Limb (tissue), 2 donors: ENCODE results near the gene PPIC.

Source experiments
- DNase-seq, 2 donors: peaks; one replicate each; pipeline ENCODE4 v3.0.0-alpha.2; 2016; ENCODE audit errors: extremely low spot score in 2 of 2

The PPIC gene

DNA sequence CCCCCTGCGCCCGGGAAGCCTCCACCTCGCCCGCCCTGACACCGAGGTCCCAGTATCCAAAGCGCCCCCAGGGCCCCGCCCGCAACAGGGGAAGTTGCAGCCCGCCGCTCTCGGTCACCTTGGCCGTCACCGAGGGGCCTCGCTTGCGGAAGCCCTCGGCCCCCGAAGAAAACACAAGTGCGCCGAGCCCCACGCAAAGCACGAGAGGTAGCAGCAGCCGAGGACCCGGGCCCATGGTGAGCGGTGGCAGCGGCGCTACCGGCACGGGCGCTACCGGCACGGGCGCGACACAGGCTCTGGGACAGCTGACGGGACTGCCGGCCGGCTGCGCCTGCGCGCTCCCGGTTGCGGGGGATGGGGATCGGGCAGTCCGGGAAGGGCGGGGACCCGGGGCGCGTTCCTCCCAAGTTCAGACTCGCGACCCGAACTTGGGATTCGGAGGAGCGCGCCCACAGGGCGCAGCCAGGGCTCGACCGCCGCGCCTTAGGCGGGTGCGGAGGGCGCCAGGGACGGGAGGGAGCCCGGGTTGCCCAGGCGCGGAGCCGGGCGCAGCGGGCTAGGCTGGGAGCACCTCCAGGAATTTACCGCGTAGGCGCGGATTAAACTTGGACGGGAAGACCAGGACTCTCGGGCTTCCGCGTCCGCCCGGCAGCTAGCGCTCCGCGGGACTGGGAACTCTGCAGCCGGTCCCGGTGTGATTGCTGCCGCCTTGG is at the start of gene PPIC:
Gene PPIC, minus strand, starts transcription at position 335 of the 713 bp plus-strand sequence. Its CDS starts 100 bp downstream, at position 235.
- peak; percentile 67 to 87 for DNase-seq

DNA sequence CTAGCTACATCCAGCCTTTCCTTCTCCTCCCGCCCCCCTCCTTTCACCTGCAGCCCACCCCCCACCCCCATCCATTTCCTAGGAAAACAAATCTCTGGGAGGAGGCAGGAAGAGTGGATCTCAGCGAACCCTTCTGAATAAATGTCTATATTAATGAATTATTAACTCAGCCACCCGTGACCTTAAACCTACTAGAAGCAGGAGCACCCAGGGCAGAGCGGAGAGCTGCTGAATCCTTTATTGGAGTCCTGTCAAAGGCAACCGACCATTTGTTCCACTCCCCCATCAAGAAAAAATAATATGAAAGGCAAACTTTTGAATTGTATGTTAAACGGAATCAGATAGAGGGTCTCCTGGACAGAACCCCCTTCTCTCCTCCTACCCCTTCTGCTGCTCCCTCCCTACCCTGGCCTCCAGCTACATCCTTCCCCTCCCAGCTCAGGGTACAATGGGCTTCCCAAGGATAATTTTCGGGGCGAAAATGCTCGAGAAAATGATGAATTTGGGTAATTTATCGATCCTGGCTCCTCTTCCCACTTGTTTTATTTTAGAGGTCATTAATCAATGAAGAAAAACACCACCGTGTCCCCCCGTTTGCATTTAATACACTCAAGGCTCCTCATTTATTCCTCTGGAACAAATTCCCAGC is 49.2 kb upstream of the PPIC start:
- no peak for DNase-seq

DNA sequence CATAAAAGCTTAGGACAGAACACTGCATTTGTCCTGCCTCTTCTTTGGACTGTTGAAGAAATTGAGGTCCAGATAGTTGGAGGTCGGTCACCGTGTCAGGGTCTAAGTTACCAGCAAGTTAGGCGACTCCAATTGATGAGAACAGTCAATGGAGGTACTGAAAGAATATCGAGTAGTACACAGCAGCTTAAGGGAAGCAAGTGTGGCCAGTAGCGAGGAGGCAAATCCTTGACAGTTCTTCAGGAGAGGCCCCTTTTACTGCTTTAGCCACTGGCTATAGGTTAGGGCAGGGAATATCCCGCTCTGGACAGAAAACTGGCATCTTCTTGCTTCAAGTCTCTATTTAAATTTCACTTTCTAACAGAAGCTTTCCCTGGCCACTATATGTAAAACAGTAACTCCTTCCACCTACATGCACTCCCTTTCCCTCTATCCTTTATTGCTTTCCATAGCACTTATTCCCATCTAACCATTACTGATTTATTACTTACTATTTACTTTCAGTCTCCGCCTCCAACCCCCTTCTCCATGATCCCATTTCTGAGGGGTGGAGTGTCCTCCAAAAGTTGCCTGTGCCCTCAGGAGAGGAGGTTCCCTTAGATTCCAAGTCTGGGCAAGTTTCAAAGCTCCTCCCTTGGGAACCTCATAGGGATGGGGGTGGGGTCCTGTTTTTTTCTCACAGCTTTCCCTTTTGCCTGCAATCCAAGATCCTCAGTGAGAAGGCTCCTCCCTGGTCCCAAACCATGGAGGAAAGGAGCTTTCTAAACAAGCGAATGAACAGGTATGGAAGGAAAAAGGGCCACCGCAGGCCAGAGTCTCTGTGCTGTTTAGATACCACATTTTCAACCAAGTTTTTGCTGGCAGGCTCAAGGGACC is 48.4 kb upstream of the PPIC start:
- no peak for DNase-seq

DNA sequence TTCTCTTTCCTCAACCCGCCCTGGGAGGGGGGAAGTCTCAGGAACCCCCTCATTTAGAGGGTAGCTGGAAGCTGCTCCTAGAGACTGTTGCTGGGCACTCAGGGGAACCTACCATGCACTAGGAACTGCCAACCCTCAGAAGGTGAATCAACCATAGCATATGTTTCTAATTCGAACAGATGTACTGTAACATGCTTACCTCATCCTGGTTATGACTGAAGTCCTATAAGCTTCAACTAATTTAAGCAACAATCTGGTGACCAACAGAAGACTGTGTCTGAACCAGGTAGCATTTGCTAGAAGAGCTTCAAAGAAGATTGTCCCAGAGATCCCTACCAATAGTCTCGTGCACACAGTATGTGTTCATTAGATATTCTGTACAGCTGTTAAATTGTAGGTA is 46.8 kb upstream of the PPIC start:
- DNase-seq = no peak

DNA sequence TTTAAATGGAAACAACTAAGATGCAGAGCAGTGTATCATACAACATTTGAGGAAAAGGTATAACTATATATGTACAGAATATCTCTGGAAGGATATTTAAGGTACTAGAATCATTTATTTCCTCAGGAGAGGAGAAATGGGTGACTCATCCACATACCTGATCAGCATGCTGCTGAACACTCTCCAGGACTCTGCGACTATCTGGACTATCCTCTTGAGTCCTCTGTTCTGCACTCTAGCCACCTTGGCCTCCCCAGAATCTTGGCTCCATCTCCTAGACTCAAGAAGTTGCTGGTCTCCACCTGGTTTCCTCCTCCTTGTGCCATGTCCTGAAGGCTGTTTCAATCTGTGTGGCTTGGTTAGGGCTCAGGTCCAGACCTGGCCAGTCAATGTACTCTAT is 43.7 kb upstream of the PPIC start:
- DNase-seq = no peak

DNA sequence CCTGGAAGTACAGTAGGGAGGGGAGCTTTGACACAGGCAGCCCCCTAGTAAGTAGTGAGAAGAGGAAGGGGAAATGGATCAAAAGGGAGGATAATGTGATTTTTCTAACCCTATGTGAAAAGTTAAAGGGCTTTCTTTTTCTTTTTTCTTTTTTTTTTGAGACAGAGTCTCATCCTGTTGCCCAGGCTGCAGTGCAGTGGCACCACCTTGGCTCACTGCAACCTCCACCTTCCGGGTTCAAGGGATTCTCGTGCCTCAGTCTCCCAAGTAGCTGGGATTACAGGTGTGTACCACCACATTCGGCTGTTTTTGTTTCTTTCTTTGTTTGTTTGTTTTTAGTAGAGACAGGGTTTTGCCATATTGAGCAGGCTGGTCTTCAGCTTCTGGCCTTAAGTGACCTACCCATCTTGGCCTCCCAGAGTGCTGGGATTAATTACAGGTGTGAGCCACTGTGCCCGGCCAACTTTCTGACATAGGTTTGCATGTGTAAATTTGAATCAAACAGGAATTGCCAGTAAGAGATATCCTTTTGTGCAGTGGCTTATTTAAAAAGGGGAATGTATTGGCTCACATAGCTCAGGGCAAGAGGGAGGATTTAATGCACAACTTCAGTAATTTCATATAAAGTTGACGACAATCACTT is 39.1 kb upstream of the PPIC start:
- DNase-seq = no peak

DNA sequence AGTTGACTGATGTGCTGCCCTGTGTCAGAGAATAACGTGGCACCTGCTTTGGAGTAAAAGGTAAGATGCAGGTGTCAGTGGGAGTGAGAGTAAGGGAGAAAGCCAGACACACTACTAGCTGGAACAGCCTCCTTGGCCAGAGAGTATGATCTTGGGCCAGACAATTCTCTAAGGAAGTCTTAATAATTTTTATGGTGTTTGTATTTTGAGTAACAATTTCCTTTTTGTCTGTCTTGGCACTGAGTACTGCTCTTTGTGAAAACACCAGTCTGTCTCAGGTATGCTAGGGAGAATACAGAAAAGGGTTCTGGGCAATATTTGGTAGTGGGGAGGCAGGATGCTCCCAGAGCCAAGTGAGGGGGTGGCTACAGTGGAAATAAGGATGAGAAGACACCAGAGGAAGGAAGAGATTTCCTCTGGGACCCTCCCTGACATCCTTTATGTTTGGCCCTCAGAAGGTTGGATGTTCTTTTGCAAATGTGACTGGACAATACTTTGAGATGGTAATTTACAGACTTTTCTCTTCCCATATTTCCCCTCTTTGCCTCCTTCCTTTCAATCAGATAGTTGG is 31.9 kb upstream of the PPIC start:
- DNase-seq = no peak

DNA sequence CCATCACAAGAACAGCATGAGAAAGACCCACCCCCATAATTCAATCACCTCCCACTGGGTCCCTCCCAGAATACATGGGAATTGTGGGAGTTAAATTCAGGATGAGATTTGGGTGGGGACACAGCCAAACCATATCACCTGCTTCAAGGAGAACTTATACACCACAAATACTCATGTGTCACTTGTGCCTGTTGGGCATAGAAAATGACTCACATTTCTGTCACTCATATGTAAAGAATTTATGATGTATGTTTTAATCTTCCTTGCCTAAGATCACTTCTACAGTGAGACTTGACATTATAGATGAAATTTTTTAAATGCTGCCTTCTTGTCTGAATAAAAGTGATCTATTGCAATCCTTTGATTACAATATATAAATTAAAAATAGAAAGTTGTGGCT is 29.5 kb upstream of the PPIC start:
- no peak for DNase-seq

DNA sequence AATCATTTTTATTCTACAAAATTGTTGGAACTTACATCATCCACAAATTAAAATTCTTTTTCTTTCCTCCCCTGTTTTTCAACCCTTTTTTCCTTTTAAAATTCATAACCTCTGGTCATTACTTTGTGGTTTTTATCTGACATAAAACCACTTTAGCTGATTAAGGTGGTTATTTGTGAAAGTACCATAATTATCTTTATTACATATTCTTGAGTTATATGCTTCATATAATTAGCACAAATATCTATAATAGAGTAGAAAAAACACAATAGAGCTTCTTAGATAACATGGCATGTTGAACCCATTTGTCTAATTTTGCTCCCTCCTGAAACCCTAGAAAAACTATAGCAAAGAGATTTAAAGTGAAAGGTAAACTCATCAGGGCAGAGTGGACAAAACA is 22.9 kb upstream of the PPIC start:
- DNase-seq = no peak

DNA sequence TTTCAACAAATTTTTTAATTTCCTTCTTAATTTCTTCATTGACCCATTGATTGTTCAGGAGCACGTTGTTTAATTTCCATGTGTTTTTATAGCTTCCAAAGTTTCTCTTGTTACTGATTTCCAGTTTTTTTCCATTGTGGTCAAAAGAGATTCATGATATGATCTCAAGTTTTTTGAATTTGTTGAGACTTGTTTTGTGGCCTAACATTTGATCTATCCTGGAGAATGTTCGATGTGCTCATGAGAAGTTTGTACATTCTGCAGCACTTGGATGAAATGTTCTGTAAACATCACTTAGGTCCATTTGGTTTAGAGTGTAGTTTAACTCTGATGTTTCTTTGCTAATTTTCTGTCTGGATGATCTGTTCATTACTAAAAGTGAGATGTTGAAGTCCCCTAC is 14.7 kb upstream of the PPIC start:
- no peak for DNase-seq

DNA sequence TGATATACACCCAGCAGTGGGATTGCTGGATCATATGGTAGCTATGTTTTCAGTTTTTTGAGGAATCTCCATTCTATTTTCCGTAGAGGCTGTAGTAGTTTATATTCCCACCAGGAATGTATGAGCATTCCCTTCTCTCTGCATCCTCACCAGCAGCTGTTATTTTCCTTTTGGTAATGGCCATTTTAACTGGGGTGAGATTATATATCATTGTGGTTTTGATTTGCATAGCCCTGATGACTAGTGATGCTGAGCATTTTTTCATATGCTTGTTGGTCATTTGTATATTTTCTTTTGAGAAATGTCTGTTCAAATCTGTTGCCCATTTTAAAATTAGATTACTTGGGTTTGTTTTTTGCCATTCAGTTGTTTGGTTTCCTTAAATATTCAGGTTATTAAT is 11.2 kb upstream of the PPIC start:
- no peak for DNase-seq

DNA sequence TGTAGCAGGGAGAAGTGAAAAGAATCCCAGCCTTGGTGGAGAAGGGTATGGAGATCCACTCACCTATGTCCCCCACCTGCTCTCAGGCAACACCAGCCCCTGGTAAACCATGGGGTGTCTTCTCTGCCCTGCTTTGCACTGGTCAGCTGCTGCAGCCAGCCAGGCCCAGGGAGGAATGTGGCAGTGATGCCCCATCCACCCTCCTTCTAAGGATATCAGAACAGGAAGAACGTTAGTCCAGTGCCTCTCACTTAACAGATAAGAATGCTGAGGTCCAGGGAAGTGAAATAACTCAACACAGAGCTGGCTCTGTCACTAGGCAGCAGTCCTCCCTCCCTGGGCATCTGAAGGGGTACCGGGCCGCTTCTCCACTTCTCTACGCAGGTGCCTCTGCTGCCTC is 9.7 kb upstream of the PPIC start:
- no peak for DNase-seq

DNA sequence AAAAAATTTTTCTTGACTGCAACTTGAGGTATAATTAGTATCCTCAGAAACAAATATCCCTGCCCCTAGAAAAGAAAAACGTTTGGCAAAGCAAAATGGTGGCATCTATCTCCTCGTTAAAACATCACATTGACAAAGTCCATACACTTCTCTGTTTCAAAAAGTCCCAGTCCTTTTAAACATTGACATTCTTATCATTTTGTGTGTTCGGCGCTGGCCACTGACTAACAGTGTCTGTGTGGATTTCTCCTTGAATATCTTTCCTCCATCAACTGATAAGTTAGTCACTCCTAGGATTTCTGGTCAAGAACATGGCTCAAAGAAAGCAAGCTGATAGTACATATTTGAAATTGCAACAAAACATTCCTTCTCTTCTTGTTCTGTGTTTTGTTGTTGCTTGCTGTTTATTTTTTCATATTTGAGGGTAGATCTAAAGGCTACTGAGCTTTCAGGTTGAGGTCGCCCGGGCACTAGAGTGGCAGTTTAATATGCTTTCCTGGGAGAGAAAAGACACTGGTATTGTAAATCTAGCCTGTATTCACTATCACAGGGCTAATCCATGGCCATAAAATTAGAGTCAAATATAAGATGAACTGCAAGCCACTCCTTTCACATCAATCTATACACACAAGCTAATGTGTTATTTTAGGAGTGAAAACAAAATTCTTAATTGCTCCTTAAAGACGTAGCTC is 8.5 kb upstream of the PPIC start:
- no peak for DNase-seq

DNA sequence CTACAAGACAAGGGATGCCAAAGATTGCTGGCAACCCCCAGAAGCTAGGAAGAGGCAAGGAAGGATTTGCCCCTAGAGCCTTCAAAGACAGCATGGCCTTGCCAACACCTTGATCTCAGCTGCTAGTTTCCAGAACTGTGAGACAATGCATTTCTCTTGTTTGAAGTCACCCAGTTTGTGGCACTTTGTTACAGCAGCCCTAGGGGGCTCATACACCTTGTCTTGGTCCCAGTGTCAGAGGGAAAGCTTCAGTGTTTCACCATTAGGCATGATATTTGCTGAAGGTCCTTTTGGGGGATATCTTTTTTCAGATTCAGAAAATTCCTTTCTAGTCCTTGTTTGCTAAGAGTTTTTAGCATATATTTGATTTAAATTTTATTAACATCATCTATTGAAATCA is 3.1 kb upstream of the PPIC start:
- DNase-seq = no peak

DNA sequence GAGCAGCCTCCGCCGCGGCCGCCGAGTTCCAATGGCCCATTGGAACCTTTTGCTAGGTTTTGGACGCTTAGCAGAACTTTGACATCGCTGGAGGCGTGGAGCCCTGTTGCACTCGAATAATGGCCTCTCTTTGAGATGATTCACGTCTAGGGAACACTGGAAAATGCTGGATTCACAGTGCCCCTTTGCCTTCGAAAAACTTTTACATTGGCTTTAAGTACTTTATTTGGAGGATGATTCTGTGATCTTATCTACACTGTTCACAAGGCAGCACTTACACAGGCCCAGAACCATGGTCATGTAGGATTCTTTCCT is 536 bp upstream of the PPIC start:
- DNase-seq = no peak

DNA sequence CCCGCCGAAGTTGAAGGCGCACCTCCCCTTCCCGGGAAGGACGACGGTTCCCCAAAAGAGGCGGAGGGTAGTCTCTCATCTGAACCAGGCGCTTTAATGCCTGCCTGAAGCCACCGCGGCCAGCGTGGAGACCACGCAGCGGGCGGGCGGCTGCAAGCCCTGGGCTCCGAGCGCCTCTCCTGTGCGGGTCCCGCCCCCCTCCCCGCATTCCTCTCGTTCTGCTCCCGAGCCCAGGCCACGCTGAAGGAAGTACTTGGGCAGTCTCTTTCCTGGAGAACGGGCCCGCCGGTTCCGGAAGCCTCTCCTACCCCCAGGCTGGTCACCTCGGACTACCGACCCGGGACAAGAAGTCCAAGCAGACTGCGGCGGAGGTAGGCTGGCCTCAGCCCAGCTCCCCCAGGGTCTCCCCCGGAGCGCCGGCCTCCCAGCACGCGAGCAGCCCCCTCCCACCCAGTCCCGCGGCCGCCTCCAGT is 571 bp downstream of the PPIC start:
- peak; percentile 16 to 72 for DNase-seq

DNA sequence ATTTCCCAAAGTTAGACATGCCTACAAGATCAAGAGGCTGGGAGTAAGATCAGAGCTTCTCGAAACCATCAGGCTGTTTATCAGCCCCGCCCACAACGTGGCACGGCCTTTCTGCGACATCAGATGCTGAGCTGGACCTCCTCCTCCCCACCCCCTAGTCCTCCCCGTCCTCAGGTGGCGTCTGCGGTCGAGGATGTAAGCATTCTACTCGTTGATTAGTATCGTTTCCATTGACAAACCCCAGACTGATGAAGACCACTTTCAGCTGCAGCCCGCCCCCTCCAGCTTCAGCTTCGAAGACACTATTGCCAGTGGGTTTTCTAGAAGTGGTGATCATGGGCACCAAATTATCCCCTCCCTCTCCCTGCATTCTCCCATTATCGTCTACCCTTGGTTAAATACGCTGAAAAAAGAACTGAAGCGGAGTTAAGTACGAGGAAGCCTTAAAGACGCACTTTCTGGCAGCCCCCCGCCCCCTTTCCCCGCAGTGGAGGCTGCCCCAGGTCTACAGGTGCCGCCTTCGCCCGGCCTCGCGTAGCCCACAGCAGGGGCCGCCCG is 1.1 kb downstream of the PPIC start:
- peak in 1 of 2 donors; percentile 50 for DNase-seq

DNA sequence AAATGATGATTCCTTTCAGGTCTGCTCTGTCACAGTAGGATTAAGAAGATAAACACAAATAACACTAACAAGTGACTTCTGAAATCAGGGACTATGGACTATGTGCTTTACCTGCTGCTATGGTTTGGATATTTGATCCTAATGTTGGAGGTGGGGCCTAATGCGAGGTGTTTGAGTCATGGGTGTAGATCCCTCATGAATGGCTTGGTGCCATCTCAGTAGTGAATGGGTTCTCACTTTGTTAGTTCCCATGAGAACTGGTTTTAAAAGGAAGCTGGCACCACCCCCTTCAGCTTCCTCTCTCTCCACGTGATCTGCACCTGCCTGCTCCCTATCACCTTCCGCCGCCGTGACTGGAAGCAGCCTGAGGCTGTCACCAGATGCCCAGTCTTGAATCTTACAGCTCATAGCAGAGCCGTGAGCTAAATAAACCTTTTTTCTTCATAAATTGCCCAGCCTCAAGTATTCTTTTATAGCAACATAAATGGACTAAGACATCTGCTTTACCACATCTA is 3.3 kb downstream of the PPIC start:
- no peak for DNase-seq

DNA sequence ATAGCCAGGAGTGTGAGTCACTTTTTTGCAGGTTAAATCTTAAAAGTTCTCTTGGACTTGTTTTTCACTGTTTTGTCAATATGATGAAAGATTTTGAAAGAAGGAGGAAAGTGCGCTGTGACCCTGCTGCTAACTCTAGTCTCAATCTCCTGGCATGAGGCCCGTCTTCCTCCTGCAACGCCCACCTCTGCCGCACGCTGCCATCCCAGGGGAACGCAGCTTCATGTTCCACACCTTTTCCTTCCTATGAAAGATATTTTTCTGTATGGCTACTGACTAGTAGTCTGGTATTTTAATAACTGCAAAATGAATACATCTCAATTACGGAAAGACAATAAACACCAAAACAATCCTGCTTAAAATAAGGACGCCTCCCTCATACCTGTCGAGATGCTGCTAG is 8.3 kb downstream of the PPIC start:
- DNase-seq = no peak

DNA sequence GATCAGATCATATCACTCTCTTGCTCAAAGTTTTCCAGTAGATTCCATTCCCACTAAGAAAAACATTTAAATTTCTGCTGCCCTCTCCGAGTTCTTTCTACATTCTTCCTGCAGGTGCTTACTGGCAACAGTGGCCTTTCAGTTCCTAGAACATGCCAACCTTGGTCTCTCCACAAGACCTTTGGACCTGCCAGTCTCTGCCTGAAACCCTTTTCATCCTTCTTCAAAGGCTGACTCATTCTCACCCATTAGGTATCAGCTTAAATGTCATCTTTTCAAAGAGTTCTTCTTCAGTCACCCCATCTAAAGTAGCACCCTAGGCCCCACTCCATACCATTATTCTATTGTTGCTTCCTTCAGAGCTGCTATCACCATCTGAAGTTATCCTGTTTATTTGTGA is 21.8 kb downstream of the PPIC start:
- no peak for DNase-seq
